Activated CD8-positive, alpha-beta memory T cell treated with anti-CD3 and anti-CD28 coated beads, Interleukin-2, amount 50 U/mL, for 24 hours (primary cell): ENCODE data around the gene ANKDD1A.
A peak's percentile ranks its signal among the peaks of the same experiment; 100 is the strongest.

Source experiments
- DNase-seq: peaks from one replicate; pipeline ENCODE4 v3.0.0-alpha.2; 2020; ENCODE audit errors: extremely low read depth

Gene ANKDD1A

DNA sequence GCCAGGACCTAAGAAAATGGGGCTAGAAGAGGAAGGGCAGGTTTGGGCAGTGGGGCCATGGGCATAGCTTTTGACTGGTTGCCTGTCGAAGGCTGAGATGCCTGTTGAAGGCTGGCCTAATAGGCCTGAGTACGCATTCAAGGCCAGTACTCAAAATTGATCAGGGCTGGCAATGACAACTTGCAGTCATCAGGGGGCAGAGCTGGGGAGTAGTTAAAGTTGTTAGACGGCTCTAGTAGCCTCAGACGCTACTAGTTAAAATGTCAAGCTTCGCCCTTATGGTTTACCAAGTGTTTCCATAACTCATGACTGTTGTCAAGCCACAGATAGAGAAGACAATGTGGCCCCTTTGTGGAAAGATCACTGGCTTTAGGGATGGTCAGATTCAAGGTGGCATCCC, 49.3 kb downstream of the ANKDD1A start:
- DNase-seq: no peak

DNA sequence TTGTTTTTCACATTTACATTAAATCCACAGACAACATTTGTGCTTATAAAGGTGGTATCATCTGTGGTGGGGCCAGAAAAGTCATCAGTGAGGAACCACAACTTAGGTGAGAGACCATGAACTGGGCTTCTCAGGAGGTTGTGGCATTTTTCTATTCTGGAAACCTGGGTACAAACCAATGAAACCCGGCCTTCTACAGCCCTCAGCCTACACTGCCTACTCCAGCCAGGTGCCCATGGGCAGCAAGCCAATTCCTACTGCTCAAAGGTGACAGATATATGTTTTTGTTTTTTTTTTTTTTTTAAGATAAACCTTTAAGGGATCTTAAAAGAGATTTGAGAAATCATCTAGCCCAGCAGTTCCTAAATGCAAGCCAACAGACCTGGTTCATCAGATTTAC, 57.7 kb downstream of the ANKDD1A start:
- DNase-seq: no peak

DNA sequence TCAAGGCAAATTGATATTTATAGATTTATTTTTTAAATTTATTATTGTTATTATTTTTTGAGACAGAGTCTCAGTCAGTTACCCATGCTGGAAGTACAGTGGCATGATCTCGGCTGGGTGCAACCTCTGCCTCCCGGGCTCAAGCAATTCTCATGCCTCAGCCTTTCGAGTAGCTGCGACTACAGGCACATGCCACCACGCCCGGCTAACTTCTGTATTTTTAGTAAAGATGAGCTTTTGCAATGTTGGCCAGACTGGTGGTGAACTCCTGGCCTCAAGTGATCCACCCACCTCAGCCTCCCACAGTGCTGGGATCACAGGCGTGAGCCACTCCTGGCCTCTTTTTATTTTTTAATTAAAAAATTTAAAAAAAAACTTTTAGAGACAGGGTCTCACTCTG, 59.0 kb downstream of the ANKDD1A start:
- DNase-seq: no peak

DNA sequence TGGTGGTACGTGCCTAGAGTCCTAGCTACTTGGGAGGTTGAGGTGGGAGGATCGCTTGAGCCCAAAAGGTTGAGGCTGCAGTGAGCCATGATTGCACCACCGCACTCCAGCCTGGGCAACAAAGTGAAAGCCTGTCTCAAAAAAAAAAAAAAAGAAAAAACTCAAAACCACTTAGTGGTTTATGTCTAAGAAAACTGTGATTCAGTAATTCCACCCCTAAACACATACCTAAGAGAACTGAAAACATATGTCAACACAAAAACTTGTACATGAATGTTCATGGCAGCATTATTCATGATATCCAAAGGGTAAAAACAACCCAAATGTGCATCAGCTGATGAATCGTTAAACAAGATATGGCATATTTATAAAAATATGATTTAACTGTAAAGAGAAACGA, 63.7 kb downstream of the ANKDD1A start:
- DNase-seq: no peak

GRCh38 chr15:64979252-64979710, 67.6 kb downstream of the ANKDD1A start:
- DNase-seq: no peak

GRCh38 chr15:64981812-64982431, 70.2 kb downstream of the ANKDD1A start:
- no peak for DNase-seq

- DNase-seq: no peak
These were observed 70.8 kb downstream of the ANKDD1A start for GRCh38 chr15:64982472-64982871.

- DNase-seq: no peak
These were observed 73.8 kb downstream of the ANKDD1A start for GRCh38 chr15:64985366-64986033.

DNA sequence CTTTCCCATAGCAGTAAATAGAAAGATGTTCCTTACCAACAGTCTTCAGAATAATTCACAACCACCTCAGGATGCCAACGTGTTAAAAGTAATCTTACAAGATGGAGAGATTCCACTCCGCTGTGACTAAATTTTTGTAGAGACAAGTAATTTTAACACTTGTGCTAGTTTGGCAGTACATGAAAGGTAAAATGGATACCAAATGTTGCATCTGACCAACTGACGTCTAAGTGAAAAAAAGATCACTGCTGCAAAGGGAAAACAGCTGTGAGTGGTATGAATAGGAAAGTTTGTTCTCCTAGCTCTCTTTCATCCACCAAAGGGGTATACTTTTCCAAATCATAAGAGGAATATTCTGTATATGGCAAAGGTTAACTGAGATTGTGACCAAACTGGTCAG, 75.4 kb downstream of the ANKDD1A start:
- DNase-seq: no peak

- DNase-seq: peak; percentile 75
These were observed 77.9 kb downstream of the ANKDD1A start, which contains the start of gene SPG21 for GRCh38 chr15:64989416-64990167. Gene SPG21, minus strand, starts transcription at chr15:64989914. Its CDS starts 6,345 bp downstream, at chr15:64983569.

DNA sequence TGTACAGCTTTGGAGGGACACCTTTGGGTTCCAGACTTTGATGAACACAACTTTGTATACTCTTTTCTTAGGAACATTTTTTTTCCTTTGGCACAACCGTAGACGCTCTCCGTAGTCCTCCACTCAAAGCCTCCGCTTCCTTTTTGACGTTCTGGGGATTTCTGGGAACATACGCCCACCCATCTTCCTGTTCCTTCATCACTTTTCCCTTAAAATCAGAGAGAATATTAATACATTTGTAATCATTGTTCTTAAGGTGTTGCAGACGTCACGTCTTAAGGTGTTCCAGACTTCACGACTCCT, 78.4 kb downstream of the ANKDD1A start:
- no peak for DNase-seq

DNA sequence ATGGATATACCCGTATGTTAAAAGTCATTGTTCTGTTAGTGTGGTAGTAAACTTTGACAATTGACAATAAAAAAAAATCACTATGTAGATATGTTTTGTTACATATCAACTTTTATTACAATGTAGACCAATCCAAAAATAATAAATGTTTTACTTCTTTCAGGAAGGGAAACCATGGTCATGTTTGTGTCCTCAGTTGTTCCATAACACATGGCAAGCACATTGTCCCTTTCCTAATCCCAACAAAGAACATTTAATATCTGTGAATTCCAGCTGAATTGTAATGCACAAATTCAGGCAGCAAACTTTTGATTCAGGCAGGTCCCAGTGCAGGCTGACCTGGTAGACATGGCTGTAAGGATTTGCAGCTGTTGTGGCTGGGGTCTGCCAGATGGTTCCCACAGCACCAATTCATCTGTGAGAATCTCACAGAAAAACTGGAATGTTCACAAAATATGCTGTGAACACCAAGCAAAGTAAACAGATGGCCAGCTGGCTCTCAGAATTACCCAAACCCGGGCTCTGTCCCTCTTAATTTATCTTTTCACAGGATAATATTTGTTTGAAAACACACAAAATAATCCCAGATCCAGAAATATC, 79.9 kb downstream of the ANKDD1A start:
- no peak for DNase-seq

- no peak for DNase-seq
These were observed 81.6 kb downstream of the ANKDD1A start for GRCh38 chr15:64993290-64993689.

DNA sequence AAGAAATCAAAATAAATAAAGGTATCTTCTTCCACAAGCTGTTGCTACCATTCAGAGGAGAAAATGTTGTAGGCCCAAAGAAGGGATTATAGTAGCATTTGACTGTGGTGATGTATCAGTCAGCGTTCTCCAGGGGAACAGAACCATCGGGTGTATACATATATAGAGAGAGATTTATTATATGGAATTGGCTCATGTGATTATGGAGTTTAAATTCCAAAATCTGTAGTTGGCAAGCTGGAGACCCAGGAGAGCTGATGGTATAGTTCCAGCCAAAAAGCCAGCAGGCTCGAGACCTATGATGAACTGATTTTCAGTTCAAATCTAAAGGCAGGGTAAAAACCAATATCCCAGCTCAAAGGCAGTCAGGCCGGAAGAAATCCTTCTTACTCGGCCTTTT, 85.4 kb downstream of the ANKDD1A start:
- no peak for DNase-seq

DNA sequence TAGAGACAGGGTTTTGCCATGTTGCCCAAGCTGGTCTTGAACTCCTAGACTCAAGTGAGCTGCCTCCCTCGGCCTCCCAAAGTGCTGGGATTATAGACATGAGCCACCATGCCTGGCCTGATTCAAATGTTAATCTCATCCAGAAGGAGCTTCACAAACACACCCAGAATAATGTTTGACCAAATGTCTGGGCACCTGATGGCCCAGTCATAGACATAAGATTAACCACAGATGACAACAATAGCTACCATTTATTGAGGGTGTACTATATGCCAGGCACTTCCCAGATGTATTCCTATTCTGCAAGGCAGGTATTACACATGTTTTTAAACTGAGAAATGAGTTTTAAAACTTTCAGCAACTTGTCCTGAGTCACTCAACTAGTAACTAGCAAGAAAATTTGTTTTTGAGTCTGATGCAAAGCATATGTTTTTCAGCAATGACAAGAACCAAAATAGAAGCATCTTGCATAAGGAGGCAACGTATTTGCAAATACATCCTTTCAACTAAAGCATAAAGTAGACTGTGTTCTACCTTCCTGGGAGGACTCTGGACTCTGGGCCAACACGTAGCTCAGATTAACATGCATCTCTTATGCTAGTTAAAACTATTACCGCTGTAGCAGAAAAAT, 86.2 kb downstream of the ANKDD1A start:
- no peak for DNase-seq

- DNase-seq: no peak
These were observed 93.3 kb downstream of the ANKDD1A start for GRCh38 chr15:65004993-65005392.

GRCh38 chr15:65006876-65007275, 95.2 kb downstream of the ANKDD1A start:
- DNase-seq: no peak
